NCI-H2171 treated with DMSO at 0.1 percent for 48 hours (cell line): ENCODE results near the gene EVX2.
A peak's percentile ranks its signal among the peaks of the same experiment; 100 is the strongest.

Experiments
- DNase-seq: peaks from one replicate; lab custom pipeline; 2025; lab: John Stamatoyannopoulos, UW

Gene EVX2

GRCh38 chr2:176096243-176096985 is 12.7 kb upstream of the EVX2 start:
- DNase-seq = no peak

DNA sequence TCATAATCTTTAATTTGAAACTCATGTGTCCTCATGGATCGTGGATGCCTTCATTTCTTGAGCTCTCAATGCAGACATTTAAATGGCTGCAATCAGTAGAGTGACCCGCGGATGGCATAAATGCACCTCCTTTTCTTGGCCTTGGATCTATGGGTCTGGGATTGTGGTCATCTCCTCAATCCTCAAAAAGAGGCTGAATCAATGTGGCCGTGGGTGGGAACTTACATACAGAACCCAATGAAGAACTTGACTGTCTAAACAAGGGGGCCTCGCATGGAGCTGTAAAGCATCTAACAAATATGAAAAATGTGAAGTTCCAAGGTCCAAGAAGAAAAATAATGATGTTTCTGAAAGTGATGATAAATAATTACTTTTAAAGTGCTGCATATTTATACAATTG is 11.7 kb upstream of the EVX2 start:
- DNase-seq = no peak

GRCh38 chr2:176094349-176094748 is 10.6 kb upstream of the EVX2 start:
- no peak for DNase-seq

GRCh38 chr2:176093898-176094249 is 10.1 kb upstream of the EVX2 start:
- DNase-seq = no peak

DNA sequence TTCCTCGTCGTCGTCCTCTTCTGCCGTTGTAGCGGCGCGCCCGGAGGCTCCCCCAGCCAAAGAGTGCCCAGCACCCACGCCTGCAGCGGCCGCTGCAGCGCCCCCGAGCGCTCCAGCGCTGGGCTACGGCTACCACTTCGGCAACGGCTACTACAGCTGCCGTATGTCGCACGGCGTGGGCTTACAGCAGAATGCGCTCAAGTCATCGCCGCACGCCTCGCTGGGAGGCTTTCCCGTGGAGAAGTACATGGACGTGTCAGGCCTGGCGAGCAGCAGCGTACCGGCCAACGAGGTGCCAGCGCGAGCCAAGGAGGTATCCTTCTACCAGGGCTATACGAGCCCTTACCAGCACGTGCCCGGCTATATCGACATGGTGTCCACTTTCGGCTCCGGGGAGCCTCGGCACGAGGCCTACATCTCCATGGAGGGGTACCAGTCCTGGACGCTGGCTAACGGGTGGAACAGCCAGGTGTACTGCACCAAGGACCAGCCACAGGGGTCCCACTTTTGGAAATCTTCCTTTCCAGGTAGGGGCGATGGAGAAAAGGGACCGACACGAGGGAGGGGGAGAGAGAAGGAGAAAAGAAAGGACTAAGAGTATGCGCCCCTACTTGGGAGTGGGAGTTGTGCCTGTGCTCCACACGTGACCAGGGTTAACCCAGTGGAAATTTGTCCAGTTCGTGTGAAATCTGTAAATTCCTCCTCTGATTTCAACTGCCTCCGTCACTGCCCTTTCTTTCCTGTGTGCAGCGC is 9.6 kb upstream of the EVX2 start:
- DNase-seq = peak; percentile 55

DNA sequence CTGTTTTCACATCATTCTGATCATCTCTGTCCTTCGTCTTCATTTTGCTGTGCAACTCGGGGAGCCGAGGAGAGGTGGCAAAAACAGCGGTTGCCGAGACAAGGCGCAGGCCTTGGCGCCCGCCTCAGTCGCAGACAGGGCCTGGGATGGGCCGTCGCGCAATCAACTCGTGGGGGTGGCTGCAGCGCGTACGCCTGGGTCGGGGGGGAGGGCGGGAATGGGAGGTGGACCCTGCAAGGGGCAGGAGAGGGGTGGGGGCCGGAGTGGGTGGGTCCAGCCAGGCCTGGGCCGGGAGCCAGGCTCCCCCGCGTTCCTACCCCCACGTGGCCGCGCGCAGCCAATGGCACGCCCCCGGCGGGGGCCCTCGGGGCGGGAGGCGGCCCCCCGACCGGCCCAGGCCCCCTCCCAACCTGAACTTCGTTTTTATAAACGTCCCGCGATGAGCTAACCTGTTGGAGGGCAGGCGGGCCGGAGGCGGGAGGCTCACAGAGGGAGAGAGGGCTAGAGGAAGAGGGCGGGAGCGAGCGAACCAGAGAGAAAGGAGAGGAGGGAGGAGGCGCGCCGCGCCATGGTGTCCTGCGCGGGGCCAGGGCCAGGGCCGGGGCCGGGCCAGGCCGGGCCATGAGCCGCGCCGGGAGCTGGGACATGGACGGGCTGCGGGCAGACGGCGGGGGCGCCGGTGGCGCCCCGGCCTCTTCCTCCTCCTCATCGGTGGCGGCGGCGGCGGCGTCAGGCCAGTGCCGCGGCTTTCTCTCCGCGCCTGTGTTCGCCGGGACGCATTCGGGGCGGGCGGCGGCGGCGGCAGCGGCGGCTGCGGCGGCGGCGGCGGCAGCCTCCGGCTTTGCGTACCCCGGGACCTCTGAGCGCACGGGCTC is 8.7 kb upstream of the EVX2 start, which contains the start of gene HOXD13:
TSS of gene HOXD13 (plus strand) at position 452 of the 875 bp plus-strand sequence. CDS start at position 622, 170 bp downstream.
- DNase-seq = peak; percentile 39

DNA sequence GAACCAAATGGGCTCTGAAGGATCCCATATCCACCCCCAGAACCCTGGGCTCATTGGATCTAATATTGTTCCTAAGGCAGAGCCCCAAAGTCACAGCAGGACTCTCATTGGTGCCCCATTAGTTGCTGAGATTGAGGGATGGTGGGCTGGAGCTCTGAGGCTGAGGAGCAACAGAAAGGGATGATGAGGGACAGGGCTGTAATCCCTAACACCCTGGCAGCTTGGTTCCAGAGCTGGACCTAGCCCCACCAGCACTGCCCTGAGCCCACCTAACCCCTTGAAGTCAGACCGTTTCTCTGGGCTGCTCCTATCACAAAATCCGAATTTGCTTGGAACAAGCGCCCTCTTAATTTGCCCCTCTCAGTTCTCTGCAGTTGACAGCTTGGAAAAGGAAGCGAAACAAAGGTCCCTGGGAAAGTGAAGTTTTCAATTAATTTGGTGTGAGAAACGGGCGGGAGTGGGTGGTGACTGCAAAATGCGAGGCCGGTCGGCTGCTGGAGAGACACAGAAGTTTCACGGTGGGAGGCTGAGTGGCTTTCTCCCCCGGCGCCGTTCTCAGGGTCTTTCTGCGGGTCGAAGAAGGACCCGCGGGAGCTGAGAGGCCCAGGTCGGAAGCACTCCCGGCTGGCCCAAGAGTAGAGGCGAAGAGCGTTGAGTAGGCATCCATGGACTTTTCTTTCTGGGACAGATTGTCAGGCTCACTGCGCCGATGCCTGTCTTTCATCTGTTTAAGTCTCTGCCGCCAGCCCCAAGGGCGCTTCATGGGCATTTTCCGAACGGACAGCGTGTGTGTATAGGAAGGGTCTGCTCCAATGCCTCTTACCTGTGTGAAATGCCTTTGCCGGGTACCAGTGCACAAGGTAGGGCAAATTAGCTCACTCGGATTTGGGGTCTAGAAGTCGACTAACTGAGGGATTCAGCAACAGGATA is 7.8 kb upstream of the EVX2 start:
- no peak for DNase-seq

- no peak for DNase-seq
Observed at GRCh38 chr2:176090862-176091261, 7.1 kb upstream of the EVX2 start.

GRCh38 chr2:176089843-176090395 is 6.2 kb upstream of the EVX2 start:
- no peak for DNase-seq

GRCh38 chr2:176088937-176089842 is 5.4 kb upstream of the EVX2 start:
- DNase-seq = no peak

DNA sequence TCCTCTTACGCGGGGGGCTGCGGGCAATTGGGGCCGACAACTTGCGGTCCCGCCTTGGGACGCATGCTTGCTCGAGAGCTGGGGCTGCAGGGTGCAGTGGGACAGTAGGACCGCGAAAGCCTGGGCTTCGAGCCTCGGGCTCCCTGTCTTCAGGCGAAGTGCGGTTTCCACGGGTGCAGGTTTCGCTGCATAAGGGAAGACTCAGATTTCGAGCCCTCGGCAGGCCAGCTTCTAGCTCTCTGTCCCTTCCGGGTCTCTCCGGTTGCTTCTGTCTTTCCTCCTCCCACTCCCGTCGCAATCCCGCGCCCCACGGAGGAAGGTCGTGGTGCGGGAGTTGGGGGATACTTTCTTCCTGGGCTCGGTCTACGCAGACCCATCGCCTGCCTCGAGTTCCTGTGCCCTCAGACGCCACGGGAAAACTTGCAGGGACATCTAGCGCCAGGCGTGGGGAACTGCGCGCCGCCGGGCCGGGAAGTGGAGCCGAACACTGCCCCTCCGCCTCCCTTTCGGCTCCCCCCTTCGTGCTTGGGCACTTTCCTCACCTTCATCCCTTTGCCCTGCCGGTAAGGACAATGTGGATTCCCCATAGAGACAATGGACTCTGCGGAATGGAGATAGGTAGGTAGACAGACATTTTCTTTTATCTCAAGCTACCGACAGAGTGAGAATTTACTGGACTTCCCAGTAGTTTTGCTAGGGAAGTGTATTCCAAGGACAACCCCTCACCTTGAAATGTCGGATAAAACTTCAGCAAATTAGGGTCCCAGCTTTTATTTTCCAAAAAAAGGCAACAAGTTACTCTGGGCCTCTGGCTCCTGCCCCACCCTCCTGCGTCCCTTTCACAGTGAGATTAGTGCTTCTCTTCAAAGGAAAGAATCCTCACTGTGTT is 4.5 kb upstream of the EVX2 start:
- peak; percentile 53 for DNase-seq

- DNase-seq = no peak
Observed at GRCh38 chr2:176087330-176088047, 3.7 kb upstream of the EVX2 start.

GRCh38 chr2:176085861-176086771 is 2.4 kb upstream of the EVX2 start:
- peak; percentile 41 for DNase-seq

GRCh38 chr2:176085120-176085788 is 1.5 kb upstream of the EVX2 start:
- DNase-seq = no peak

DNA sequence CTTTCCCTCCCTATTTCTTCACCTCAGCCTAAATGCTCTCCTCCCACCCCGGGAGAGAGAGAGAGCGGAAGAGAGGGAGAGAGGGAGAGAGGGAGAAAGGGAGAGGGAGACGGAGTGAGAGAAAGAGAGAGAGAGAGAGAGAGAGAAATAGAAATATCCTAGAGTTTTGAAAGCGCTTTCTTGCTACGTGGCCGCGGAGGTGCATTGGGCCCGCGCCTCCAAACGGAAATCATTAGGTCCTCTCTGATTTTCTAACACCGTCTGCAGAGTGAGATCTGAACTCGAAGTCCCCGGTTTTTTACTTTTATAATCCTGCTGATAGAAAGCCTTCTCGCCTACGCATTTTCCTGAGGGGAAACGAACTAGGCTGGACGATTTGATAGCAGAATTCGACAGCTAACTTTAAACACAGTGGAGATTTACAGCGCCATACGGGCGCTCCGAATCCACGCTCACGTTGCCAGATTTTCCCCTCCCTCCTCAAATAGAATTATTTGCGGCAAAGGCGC is 903 bp upstream of the EVX2 start:
- no peak for DNase-seq
